ENCODE data around the gene TRIM63. TPM values are rescaled to one million over a fixed set of nuclear protein-coding genes. Genes with fewer than 3 reads are reported as not detected.
A peak's percentile ranks its signal among the peaks of the same experiment; 100 is the strongest.

TRIM63 gene
- total RNA-seq, 1 donor from 2014 or later: not detected

GRCh38 chr1:26035203-26035958 is 32.0 kb downstream of the TRIM63 start:
- peak; percentile 91 to 93 for DNase-seq (ENCODE audit: low read depth in 2 of 2)

DNA sequence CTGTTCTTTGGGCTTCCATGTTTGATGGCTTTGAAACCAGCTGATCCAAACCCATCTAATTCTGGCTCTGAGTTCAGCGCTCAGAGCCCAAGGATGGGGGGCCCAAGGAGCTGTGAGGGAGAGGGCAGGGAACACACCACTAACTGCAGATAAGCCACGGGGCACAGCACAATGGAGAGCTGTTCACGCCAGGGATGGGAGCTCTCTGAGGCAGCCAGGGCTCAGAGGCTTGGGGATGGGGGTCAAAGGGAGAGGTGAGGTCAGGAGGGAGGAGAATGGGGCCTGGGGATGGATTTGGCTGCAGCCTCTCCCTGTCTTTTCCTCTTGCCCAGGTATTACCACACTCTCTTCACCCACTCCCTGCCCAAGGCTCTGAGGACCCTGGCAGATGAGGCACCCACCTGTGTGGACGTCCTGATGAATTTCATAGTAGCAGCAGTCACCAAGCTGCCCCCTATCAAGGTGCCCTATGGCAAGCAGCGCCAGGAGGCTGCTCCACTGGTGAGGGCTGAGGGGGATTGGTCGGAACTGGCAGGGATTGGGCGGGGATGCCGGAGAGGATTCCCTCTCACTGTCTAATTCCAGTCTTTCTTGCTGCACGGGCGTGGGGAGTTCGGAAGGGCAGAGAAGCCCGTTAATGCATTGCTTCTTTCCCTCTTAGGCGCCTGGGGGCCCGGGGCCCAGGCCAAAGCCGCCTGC is 32.8 kb downstream of the TRIM63 start:
- no peak for DNase-seq (ENCODE audit: low read depth in 2 of 2)

- no peak for DNase-seq (ENCODE audit: low read depth in 2 of 2)
Observed at GRCh38 chr1:26032656-26033357, 34.6 kb downstream of the TRIM63 start.

DNA sequence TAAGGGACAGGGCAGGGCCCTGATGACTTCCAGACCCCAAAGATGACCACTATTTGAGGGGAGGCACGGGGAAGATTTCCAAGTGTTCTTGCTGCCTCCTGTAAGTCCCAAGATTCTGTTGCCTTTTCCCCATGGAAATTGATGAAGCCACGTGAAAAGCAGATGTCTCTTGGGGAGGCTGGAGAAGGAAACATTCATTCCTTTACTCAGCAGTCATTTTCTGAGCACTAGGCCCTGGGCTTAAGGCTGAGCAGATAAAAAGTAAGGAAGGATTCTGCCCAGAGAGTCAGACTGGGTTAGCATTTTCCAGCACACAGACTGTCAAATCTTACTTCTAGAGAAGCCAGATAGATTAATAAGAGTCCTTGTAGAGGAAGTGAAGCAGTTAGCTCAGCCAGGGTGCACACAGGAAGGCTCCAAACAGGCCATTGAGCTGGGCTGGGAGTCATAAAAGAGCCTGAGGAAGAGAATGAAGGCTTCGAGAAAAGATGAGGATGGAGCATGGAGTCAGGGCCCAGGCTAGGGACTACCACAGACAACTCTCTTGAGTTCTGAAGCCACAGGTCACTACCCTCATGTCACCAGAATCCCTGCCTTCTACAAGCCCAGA is 35.7 kb downstream of the TRIM63 start:
- no peak for DNase-seq (ENCODE audit: low read depth in 2 of 2)

DNA sequence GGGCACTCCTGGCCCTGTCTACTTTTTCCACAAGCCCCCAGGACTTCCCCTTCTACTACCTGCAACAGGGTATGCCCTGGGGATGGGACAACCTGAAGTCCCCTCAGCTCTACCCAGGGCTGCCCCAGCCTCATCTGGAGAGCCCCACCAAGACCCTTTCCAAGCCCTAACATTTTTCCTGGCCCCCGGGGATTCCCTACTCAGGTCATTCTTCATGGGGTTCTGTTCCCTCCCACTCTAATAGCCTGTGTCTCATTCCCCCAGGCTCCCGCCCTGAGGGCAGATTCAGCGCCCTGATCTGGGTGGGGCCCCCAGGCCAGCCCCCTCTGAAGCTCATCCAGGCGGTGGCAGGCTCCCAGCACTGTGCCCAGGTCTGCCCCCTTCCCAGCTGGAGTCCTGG is 36.2 kb downstream of the TRIM63 start:
- DNase-seq (ENCODE audit: low read depth in 2 of 2): no peak

DNA sequence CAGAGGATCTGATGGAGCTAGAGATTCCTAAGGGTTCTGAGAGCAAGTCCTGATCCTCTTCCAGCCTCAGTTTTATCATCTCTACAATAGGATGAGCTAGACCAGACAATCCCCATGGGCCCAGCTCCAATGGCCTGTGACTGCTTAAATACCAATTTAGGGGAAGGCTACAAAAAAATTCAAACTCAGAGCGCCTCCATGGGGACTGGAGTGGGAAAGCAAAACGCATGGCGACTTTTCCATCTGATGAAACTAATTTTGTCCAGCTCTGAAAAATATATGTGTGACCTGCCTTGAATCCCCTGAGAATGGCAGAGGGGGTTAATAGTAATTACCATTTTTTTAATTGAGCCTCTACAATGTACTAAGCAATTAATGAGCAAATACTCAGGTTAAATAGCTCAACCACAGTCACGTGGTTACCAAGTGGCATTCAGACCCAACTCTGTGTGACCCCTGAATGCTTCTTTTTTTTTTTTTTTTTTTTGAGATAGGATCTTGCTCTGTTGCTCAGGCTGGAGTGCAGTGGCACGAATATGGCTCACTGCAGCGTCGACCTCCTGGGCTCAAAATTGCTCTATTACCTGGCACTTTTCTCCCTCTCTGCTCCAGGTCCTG is 37.5 kb downstream of the TRIM63 start:
- no peak for DNase-seq (ENCODE audit: low read depth in 2 of 2)

DNA sequence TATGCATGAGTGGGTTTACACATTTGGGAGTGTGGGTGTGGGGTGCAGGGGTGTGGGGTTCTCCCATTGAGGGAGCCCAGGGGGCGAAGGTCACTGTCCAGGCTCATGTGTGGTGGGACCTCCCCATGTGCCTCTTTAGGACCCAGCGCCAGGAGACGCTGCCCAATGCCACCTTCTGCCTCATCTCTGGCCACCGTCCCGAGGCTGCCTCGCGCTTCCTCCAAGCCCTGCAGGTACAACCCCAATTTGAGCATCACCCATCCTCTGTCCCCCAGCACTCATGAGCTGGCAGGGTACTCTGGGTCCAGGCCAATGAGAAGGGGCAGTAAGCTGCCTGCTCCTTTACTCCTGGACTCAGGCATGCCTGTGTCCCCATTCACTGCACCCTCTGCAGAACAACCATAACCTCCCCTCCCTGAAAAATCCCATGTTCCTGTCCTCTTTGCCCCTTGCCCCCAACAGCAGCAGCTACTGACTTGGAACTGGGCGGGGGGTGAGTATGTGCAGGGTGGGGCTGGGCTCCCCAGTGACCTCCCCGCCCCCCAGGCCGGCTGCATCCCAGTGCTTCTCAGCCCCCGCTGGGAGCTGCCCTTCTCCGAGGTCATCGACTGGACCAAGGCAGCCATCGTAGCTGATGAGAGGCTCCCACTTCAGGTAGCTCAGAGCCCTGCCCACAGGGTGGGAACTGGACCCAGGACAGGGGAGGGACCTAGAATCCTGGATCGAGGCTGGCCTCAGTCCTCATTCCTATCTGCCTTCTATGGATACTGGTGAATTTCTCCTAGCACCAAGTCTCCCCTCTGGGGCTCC is 38.2 kb downstream of the TRIM63 start:
- no peak for DNase-seq (ENCODE audit: low read depth in 2 of 2)

DNA sequence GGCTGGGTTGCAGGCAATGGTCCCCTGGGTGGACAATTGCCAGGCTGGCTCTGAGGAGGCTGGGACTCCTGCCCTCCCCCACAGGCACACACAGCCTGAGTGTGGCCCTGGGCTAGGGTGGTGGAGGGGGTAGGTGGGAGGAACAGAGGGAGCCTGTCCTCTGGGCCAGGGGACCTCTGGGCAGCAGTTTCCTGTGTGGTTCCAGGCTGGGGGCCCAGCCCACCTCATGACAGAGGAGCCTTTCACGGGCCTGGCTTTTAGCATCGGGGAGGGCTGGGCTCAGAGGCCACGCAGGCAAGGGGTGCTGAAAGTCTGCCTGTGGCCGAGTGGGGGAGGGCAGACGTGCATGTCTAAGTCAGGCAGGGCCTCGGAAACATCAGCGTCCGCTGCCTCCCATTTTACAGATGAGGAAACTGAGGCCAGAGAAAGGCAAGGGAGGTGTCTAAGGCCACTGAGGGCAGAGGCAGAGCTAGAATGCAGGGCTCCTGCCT is 38.9 kb downstream of the TRIM63 start:
- DNase-seq (ENCODE audit: low read depth in 2 of 2): no peak

DNA sequence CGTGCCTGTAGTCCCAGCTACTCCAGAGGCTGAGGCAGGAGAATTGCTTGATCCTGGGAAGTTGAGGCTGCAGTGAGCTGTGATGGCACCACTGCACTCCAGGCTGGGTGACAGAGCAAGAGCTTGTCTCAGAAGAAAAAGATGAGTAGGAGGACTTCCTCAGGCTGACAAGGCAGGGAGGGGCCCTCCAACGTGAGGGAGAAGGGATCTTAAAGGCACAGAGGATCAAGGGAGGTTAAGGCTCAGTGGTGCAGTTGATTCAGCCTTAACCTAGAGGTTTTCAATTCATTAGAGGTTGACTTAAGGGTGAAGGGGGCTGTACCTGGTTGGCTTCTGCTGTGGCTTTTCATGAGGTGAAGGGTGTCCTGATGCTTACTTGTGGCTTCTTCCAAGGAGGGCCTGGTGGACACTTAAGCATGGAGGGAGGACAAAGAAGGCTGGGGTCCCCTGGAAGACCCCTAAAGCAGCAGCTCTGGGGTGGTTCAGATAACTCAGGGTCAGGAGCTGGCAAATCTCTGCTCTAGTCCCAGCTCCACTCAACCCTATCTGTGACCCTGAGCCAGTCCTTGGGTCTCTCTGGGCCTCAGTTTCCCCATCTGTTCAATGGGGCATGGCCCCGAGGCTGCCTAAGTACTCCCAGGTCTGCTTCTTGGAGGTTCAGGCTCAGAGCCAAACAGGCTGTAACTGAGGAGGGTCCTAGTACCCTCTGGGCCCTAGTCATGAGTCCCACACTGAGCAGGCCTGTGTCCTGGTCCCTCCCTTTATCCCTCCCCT is 39.5 kb downstream of the TRIM63 start:
- DNase-seq (ENCODE audit: low read depth in 2 of 2): no peak

DNA sequence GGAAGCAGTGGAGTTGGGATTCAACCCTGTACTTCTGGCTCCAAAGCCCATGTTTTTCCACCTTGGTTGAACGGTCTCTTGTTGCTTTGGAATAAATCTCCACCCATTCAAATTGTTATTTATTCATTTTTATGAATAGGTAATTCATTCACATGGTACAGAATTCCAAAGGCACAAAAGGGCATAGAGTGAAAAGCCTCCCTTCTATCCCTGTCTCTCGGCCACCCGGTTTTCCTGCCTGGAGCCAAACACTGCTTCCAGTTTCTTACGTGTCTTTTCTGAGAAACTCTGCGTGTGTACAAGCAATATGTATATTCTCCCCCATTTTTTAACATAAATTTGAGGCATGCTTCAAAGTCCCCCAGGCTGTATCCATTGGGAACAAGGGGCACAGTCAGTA is 41.9 kb downstream of the TRIM63 start:
- DNase-seq (ENCODE audit: low read depth in 2 of 2): no peak

DNA sequence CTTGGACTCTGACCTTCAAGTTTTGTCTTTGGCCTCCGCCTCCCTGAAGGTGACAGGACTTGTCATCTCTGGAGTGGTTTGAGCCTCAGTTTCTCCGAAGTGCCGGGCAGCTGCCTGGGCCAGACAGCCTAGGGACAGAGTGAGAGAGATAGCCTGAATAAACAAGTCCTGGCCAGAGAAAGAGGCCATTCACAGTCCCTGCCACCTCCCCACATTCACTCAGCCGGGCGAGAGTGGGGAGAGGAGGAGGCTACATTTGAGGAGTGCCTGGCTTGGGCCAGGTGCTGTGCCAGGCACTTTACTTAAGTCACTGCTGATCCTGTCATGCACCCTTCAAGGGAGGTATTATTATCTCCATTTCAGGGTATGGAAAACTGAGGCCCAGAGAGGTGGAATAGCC is 42.4 kb downstream of the TRIM63 start:
- no peak for DNase-seq (ENCODE audit: low read depth in 2 of 2)

DNA sequence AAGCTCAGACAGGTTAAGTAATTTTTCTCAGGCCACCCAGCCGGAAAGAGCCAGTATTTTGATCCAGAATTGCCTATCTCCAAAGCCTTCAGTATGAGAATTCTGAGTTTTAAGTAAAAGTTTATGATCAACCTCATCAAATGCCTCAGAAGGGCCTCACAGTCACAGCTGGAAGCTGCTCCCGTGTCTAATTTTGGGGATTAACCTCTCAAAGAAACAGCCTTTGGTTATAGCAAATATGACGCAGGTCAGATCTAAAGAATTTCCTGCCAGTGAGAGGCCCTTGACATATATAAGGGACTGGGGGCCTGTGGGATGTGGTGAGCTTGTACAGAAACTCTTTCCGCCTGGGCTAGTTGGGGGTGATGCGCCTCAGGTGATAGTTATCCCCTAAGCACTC is 43.6 kb downstream of the TRIM63 start:
- no peak for DNase-seq (ENCODE audit: low read depth in 2 of 2)

- DNase-seq (ENCODE audit: low read depth in 2 of 2): no peak
Observed at GRCh38 chr1:26023009-26023408, 44.4 kb downstream of the TRIM63 start.

GRCh38 chr1:26022404-26022779 is 45.0 kb downstream of the TRIM63 start:
- no peak for DNase-seq (ENCODE audit: low read depth in 2 of 2)

- peak in 1 of 2 donors; percentile 30 for DNase-seq (ENCODE audit: low read depth in 2 of 2)
Observed at GRCh38 chr1:26021647-26022403, 45.6 kb downstream of the TRIM63 start, which contains the start of gene EXTL1. TSS of gene EXTL1 (plus strand) at chr1:26021775. CDS start at chr1:26022647, 872 bp downstream.

- no peak for DNase-seq (ENCODE audit: low read depth in 2 of 2)
Observed at GRCh38 chr1:26020941-26021646, 46.3 kb downstream of the TRIM63 start.

- no peak for DNase-seq (ENCODE audit: low read depth in 2 of 2)
Observed at GRCh38 chr1:26020330-26020768, 47.1 kb downstream of the TRIM63 start.

DNA sequence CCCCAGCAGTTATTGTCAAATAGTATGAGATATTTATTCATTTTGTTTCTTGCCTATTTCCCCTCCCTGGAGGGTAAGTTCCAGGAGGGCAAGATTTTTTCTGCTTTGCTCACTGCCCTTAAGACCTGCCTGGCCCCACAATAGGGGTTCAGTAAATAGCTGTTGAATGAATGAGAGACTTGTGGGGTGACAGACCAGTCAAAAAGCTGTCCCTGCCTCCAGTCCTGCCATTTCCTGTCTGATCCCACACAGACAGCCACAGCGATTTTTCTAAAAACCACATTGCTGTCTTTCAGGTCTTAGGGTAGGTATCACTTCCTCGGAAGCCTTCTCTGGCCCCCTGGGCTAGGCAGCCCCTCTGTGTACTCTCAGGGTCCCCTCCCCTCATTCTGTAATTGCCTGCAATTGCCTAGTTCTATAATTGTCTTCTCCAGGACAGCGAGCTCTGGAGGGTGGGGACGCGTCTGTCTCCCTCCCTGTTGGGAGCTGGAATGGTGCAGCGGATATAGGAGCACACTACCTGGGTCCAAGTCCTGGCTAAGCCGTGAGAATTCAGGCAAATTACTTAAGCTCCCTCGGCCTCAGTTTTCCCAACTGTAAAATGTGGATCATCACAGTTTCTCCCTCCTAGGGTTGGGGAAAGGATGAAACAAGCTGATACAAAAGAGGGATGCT is 47.7 kb downstream of the TRIM63 start:
- DNase-seq (ENCODE audit: low read depth in 2 of 2): no peak

Data from lung microvascular endothelial cell (primary cell).